ENCODE results near the gene CASP3. TPM values are rescaled to one million over a fixed set of nuclear protein-coding genes. Genes with fewer than 3 reads are reported as not detected.
"Not testable (repeated sequence)": the region's sequence is repeated elsewhere in the genome, so short reads cannot be mapped to it uniquely, and the experiment has no call there.

Gene CASP3
- total RNA-seq, 2 experiments from 2014 or later: 70.7 to 116 TPM

- ATAC-seq (no peak), DNase-seq (no peak)
- peaks cover 26% of the 10 kb centered on the region for H3K36me3 Mint-ChIP-seq
- no peak overlapping the region for H3K4me3 Mint-ChIP-seq
- H3K27ac Mint-ChIP-seq: no peak overlapping the region
- H3K9me3 Mint-ChIP-seq (ENCODE audit: low read depth): no peaks in the 10 kb centered on the region
- peaks cover 2% of the 10 kb centered on the region for H3K4me1 Mint-ChIP-seq
- CTCF ChIA-PET: no interaction called here
- H3K27me3 Mint-ChIP-seq: no peaks in the 10 kb centered on the region
These were observed 25.8 kb upstream of the CASP3 start for GRCh38 chr4:184675018-184675417.

GRCh38 chr4:184674011-184674410 lies 24.8 kb upstream of the CASP3 start:
- Mint-ChIP-seq H3K9me3 (ENCODE audit: low read depth) (no peaks in the 10 kb centered on the region), H3K27ac (no peak overlapping the region), H3K4me1 (peaks cover 12% of the 10 kb centered on the region), H3K27me3 (no peaks in the 10 kb centered on the region), H3K36me3 (peaks cover 18% of the 10 kb centered on the region), H3K4me3 (no peak overlapping the region)
- CTCF ChIA-PET: no interaction called here
- ATAC-seq (no peak), DNase-seq (no peak)

DNA sequence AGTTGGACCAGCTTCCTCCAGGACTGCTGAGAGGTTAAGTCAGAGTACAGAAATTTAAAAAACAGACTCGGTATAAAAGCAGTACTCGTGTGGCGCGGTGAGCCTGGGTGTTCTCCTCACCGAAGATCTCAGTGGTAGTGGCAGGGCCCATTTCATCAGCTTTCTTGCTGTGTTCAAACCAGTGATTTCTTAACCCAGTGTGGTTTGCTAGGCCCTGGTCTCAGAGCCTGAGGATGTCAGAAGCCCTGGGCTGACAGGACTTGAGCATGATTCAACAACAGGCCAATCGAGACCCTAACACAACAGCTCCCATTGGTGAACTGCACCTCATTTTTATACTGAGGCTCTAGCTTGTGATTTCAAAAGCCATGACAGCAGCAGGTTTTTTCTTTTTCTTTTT lies 23.5 kb upstream of the CASP3 start:
- Mint-ChIP-seq H3K4me1 (peaks cover 24% of the 10 kb centered on the region), H3K4me3 (no peak overlapping the region), H3K27ac (no peak overlapping the region), H3K27me3 (no peaks in the 10 kb centered on the region), H3K9me3 (ENCODE audit: low read depth) (no peaks in the 10 kb centered on the region), H3K36me3 (peaks cover 27% of the 10 kb centered on the region)
- ATAC-seq (no peak), DNase-seq (no peak)
- CTCF ChIA-PET: interaction anchor here (1.3 kb wide), 1 partner anchor 73 kb away, joined by 3 read pairs; no protein-coding TSS in a partner anchor

- Mint-ChIP-seq H3K4me3 (no peak overlapping the region), H3K4me1 (peaks cover 36% of the 10 kb centered on the region), H3K36me3 (peaks cover 38% of the 10 kb centered on the region), H3K27me3 (no peaks in the 10 kb centered on the region), H3K27ac (no peak overlapping the region), H3K9me3 (ENCODE audit: low read depth) (no peaks in the 10 kb centered on the region)
- ATAC-seq: no peak
- no peak for DNase-seq
- CTCF ChIA-PET: no interaction called here
These were observed 21.9 kb upstream of the CASP3 start for GRCh38 chr4:184671101-184671500.

DNA sequence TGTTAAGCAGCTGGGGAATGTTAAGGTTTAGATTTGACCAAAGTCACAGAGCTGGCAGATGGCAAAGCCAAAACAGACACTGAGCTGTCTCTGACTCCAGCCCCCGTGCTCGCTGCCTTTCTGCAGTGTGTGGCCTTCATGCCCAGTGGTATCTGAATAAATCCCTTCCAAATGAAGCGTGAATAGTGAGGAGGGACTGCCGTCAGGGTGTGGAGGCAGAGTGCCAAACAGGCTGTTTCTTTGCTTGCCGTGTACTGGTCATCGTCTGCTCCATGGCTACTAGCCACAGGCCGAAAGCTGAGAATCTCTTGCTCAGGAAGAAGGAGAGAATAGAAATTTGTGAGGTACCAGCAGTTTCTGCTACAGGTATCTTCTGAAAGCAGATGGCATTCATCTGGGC lies 20.0 kb upstream of the CASP3 start:
- ATAC-seq (no peak), DNase-seq (no peak)
- Mint-ChIP-seq H3K9me3 (ENCODE audit: low read depth) (no peaks in the 10 kb centered on the region), H3K4me3 (peak overlapping the region; percentile 3), H3K36me3 (peaks cover 39% of the 10 kb centered on the region), H3K4me1 (peaks cover 36% of the 10 kb centered on the region), H3K27me3 (no peaks in the 10 kb centered on the region), H3K27ac (peak overlapping the region; percentile 76)
- CTCF ChIA-PET: interaction anchor here (1.0 to 2.4 kb wide), 3 partner anchors 21 to 405 kb away, joined by 3 to 13 read pairs (median 5); partner anchors contain the start of genes CASP3, CENPU and PRIMPOL

DNA sequence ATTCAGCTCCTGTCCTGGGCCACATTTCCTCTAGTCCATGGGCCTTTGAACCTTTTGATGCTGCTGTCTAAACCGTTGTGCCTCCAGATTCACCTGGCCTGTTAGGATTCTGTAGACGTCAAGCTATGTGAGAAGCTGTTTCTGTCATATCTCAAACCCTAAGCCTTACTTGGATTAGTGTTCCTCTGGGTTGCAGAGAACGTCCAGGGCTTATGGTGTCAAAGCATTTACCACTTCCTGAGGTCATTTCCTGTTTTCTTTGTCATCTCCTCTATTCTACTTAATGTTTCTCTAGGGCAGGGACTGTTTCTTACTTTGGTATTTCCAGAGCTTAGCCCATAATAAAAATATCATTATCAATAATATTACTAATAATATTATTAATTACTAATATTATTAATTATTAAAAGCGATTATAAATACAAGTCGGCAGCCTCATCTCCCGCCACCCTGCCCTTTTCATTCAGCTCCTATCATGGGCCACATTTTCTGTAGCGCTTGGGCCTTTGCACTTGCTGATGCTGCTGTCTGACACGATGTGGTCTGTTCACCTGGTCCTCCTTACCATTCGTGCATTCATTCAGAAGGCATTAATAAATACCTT lies 19.4 kb upstream of the CASP3 start:
- DNase-seq (peak; percentile 63), ATAC-seq (peak; percentile 89)
- H3K4me3 Mint-ChIP-seq: peak overlapping the region; percentile 3
- H3K27me3 Mint-ChIP-seq: no peaks in the 10 kb centered on the region
- peaks cover 36% of the 10 kb centered on the region for H3K4me1 Mint-ChIP-seq
- CTCF ChIA-PET: interaction anchor here (1.0 to 2.4 kb wide), 3 partner anchors 20 to 404 kb away, joined by 3 to 13 read pairs (median 5); partner anchors contain the start of genes CASP3, CENPU and PRIMPOL
- peaks cover 37% of the 10 kb centered on the region for H3K36me3 Mint-ChIP-seq
- no peaks in the 10 kb centered on the region for H3K9me3 Mint-ChIP-seq (ENCODE audit: low read depth)
- peak overlapping the region; percentile 93 for H3K27ac Mint-ChIP-seq

DNA sequence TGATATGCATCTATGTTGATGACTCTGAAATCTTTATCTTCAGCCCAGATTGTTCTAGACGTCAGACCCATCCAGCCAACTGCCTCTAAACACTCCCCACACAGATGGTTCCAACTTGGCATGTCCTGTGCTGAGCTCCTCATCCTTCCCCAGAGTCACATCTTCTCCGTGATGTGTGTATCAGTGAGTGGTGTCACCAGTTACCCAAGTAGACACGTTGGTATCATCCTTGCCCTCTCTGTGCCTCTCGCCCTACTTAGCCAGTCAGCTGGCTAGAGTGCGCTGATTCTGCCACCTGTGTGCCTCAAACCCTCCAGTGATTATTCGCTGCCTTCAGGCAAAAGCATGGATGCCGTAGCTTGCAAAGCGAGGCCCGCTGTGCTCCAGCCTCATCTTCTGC lies 18.8 kb upstream of the CASP3 start:
- H3K36me3 Mint-ChIP-seq: peaks cover 36% of the 10 kb centered on the region
- no peak overlapping the region for H3K4me3 Mint-ChIP-seq
- H3K27me3 Mint-ChIP-seq: no peaks in the 10 kb centered on the region
- H3K27ac Mint-ChIP-seq: peak overlapping the region; percentile 93
- CTCF ChIA-PET: interaction anchor here (1.0 to 2.4 kb wide), 3 partner anchors 19 to 403 kb away, joined by 3 to 13 read pairs (median 5); partner anchors contain the start of genes CASP3, CENPU and PRIMPOL
- ATAC-seq: peak; percentile 35
- H3K9me3 Mint-ChIP-seq (ENCODE audit: low read depth): no peaks in the 10 kb centered on the region
- H3K4me1 Mint-ChIP-seq: peaks cover 36% of the 10 kb centered on the region
- DNase-seq: no peak

- CTCF ChIA-PET: interaction anchor here (1.1 kb wide), 1 partner anchor 28 kb away, joined by 5 read pairs; no protein-coding TSS in a partner anchor
- ATAC-seq (no peak), DNase-seq (no peak)
- no peak overlapping the region for H3K4me3 Mint-ChIP-seq
- no peaks in the 10 kb centered on the region for H3K9me3 Mint-ChIP-seq (ENCODE audit: low read depth)
- H3K27ac Mint-ChIP-seq: peak overlapping the region; percentile 62
- H3K4me1 Mint-ChIP-seq: peaks cover 36% of the 10 kb centered on the region
- H3K27me3 Mint-ChIP-seq: no peaks in the 10 kb centered on the region
- H3K36me3 Mint-ChIP-seq: peaks cover 30% of the 10 kb centered on the region
These were observed 17.4 kb upstream of the CASP3 start for GRCh38 chr4:184666670-184667069.

- no peak for DNase-seq
- CTCF ChIA-PET: interaction anchor here (1.1 kb wide), 1 partner anchor 15 kb away, joined by 3 read pairs; the partner anchor contains the start of gene PRIMPOL
- H3K27me3 Mint-ChIP-seq: no peaks in the 10 kb centered on the region
- H3K4me3 Mint-ChIP-seq: no peak overlapping the region
- H3K4me1 Mint-ChIP-seq: peaks cover 30% of the 10 kb centered on the region
- no peak overlapping the region for H3K27ac Mint-ChIP-seq
- H3K36me3 Mint-ChIP-seq: peaks cover 37% of the 10 kb centered on the region
- no peaks in the 10 kb centered on the region for H3K9me3 Mint-ChIP-seq (ENCODE audit: low read depth)
- no peak for ATAC-seq
These were observed 15.4 kb upstream of the CASP3 start for GRCh38 chr4:184664445-184665210.

- peaks cover 33% of the 10 kb centered on the region for H3K36me3 Mint-ChIP-seq
- peaks cover 8% of the 10 kb centered on the region for H3K4me1 Mint-ChIP-seq
- DNase-seq: no peak
- H3K27ac Mint-ChIP-seq: no peak overlapping the region
- CTCF ChIA-PET: interaction anchor here (2.1 kb wide), 1 partner anchor 12 kb away, joined by 7 read pairs; the partner anchor contains the start of genes CASP3 and PRIMPOL
- H3K27me3 Mint-ChIP-seq: no peaks in the 10 kb centered on the region
- H3K4me3 Mint-ChIP-seq: no peak overlapping the region
- ATAC-seq: no peak
- H3K9me3 Mint-ChIP-seq (ENCODE audit: low read depth): no peaks in the 10 kb centered on the region
These were observed 13.0 kb upstream of the CASP3 start for GRCh38 chr4:184662236-184662635.

DNA sequence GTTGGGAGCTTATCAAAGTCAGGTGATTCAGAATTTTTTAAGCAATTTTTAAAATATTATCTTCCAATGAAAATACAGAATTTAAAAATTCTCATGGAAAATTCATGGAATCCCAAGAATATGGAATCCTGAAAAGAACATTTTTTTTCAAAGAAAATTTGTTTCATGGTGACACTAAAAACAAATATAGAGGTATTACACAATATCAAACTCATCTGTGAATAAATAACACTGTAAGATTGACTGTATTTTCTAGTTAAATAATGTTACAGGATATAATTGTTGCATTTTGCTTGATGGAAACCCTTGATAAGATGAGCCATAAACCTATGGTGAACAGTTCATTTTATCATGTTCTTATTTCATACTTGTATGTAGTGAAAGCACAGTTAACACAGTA lies 11.7 kb upstream of the CASP3 start:
- Mint-ChIP-seq H3K36me3 (peaks cover 31% of the 10 kb centered on the region), H3K4me3 (no peak overlapping the region), H3K9me3 (ENCODE audit: low read depth) (no peaks in the 10 kb centered on the region), H3K27me3 (no peaks in the 10 kb centered on the region), H3K27ac (no peak overlapping the region), H3K4me1 (no peaks in the 10 kb centered on the region)
- CTCF ChIA-PET: interaction anchor here (2.1 kb wide), 1 partner anchor 11 kb away, joined by 7 read pairs; the partner anchor contains the start of genes CASP3 and PRIMPOL
- DNase-seq (no peak), ATAC-seq (no peak)

GRCh38 chr4:184657820-184658219 lies 8.6 kb upstream of the CASP3 start:
- H3K9me3 Mint-ChIP-seq (ENCODE audit: low read depth); H3K4me1 Mint-ChIP-seq; H3K4me3 Mint-ChIP-seq; H3K27ac Mint-ChIP-seq; DNase-seq; H3K27me3 Mint-ChIP-seq; ATAC-seq: not testable (repeated sequence)
- peaks cover 29% of the 10 kb centered on the region for H3K36me3 Mint-ChIP-seq
- CTCF ChIA-PET: interaction anchor here (1.3 kb wide), 1 partner anchor 48 kb away, joined by 3 read pairs; no protein-coding TSS in a partner anchor

DNA sequence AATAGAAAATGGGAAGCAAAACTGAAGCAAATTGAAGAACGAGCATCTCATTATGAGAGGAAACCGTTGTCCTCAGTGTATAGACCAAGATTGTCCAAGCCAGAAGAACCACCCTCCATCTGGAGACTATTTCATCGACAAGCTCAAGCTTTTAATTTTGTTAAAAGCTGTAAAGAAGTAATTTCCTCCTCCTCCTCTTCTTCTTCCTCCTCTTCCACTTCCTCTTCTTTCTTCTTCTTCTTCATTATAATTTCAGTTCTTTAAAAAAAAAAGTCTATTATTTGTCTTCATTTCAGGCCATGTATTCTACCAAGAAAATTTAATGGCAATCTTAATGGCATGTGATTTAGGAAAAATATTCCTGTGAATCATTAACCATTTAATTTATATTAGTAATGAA lies 7.9 kb upstream of the CASP3 start:
- Mint-ChIP-seq H3K36me3 (peaks cover 29% of the 10 kb centered on the region), H3K4me3 (no peak overlapping the region), H3K9me3 (ENCODE audit: low read depth) (no peaks in the 10 kb centered on the region), H3K27me3 (no peaks in the 10 kb centered on the region), H3K4me1 (peaks cover 2% of the 10 kb centered on the region), H3K27ac (no peak overlapping the region)
- CTCF ChIA-PET: no interaction called here
- DNase-seq: no peak
- ATAC-seq: no peak

Measured in activated CD8-positive, alpha-beta memory T cell treated with anti-CD3 and anti-CD28 coated beads, Interleukin-2, amount 10 ng/mL, durations not matched to agents 7 days and 5 days (primary cell).